MCF 10A (cell line): ENCODE data around the gene MTA3. TPM values are rescaled to one million over a fixed set of nuclear protein-coding genes. Genes with fewer than 3 reads are reported as not detected.

Source experiments
- BruUV-seq: library from RNA; stranded (reverse); fragments of 400-500 nt; replicated peaks from 2 replicates; lab custom pipeline; 2021; lab: Mats Ljungman, UMichigan
- CTCF ChIA-PET: fragments of 300-600 bp; sonication (Branson Sonifier 250); formaldehyde crosslinking; extraction: SDS; loops from one replicate; lab custom pipeline; 2021; ENCODE audit warnings: antibody characterized with exemption, inconsistent platforms; lab: Yijun Ruan, JAX
- POLR2A ChIA-PET: fragments of 300-600, 350-650 bp; sonication (Branson Sonifier 250); formaldehyde crosslinking; extraction: SDS; loops from one replicate; lab custom pipeline; 2020; ENCODE audit warnings: antibody characterized with exemption, inconsistent platforms; lab: Yijun Ruan, JAX
- DNase-seq: peaks from one replicate; pipeline ENCODE4 v3.0.0-alpha.2; 2018; ENCODE audit not compliant: unreplicated experiment
- H3K27ac Mint-ChIP-seq: one replicate; pipeline ENCODE4 v1.8.0; 2022; ENCODE audit warnings: mild to moderate bottlenecking, low read depth, mixed read lengths; ENCODE audit not compliant: unreplicated experiment
- H3K27me3 Mint-ChIP-seq: one replicate; pipeline ENCODE4 v1.8.0; 2022; ENCODE audit warnings: mixed read lengths; ENCODE audit not compliant: insufficient read depth, unreplicated experiment
- H3K36me3 Mint-ChIP-seq: one replicate; pipeline ENCODE4 v1.8.0; 2022; ENCODE audit warnings: mild to moderate bottlenecking, moderate library complexity, mixed read lengths; ENCODE audit not compliant: insufficient read depth, unreplicated experiment
- H3K4me1 Mint-ChIP-seq: one replicate; pipeline ENCODE4 v1.8.0; 2022; ENCODE audit warnings: mixed read lengths; ENCODE audit not compliant: insufficient read depth, unreplicated experiment
- H3K4me3 Mint-ChIP-seq: one replicate; pipeline ENCODE4 v1.8.0; 2022; ENCODE audit warnings: mild to moderate bottlenecking, moderate library complexity, mixed read lengths; ENCODE audit not compliant: unreplicated experiment
- H3K9me3 Mint-ChIP-seq: one replicate; pipeline ENCODE4 v1.8.0; 2022; ENCODE audit warnings: mixed read lengths; ENCODE audit not compliant: unreplicated experiment
- CTCF ChIP-seq: fragments of 200-600 bp; IDR thresholded peaks from one replicate; pipeline ENCODE4 v1.8.0; 2022; ENCODE audit warnings: antibody characterized with exemption, mild to moderate bottlenecking; ENCODE audit not compliant: unreplicated experiment
- intact Hi-C: fragments of 100-400 bp; cut with micrococcal nuclease; formaldehyde crosslinking; loops from 2 replicates; pipeline ENCODE4 v1.14.1; 2022
- total RNA-seq: library from RNA; stranded (reverse); gene quantifications from 2 replicates; pipeline ENCODE4 v1.2.3, GENCODE V29; 2022

Gene MTA3
- total RNA-seq, 1 experiment from 2014 or later, result 41.4 TPM

DNA sequence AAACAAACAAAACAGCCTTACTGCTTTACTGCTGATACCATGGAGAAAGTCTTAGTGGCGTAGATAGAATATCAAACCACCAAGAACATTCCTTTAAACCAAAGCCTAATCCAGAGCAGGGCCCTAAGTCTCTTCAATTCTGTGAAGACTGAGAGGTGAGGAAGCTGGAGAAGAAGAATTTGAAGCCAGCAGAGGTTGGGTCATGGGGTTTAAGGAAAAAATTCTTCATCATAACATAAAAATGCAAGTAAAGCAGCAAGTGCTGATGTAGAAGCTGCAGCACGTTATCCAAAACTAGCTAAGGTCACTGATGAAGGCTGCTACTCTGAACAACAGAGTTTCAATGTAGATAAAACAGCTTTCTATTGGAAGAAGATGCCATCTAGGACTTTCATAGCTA lies 77.1 kb downstream of the MTA3 start:
- intact Hi-C loops, result no loop called here
- Mint-ChIP-seq H3K4me1 (no peaks in the 10 kb centered on the region), H3K9me3 (no peaks in the 10 kb centered on the region), H3K27me3 (no peaks in the 10 kb centered on the region), H3K27ac (no peak overlapping the region), H3K36me3 (peaks cover 52% of the 10 kb centered on the region), H3K4me3 (no peak overlapping the region)
- TF ChIP-seq CTCF, result no peak
- CTCF ChIA-PET, result interaction anchor here (0.6 kb wide), 1 partner anchor 115 kb away, joined by 3 read pairs; no protein-coding TSS in a partner anchor
- DNase-seq, result no peak
- POLR2A ChIA-PET, result interaction anchor here (0.6 kb wide), 1 partner anchor 279 kb away, joined by 3 read pairs; no protein-coding TSS in a partner anchor
- no TSS peak for BruUV-seq

GRCh38 chr2:42648796-42649195 lies 80.4 kb downstream of the MTA3 start:
- peaks cover 47% of the 10 kb centered on the region for H3K36me3 Mint-ChIP-seq
- no peaks in the 10 kb centered on the region for H3K4me1 Mint-ChIP-seq
- ChIA-PET POLR2A (no interaction called here), CTCF (no interaction called here)
- DNase-seq, result no peak
- no peak for TF ChIP-seq CTCF
- BruUV-seq, result no TSS peak
- H3K9me3 Mint-ChIP-seq, result no peaks in the 10 kb centered on the region
- no peaks in the 10 kb centered on the region for H3K27me3 Mint-ChIP-seq
- H3K4me3 Mint-ChIP-seq, result no peak overlapping the region
- intact Hi-C loops, result no loop called here
- H3K27ac Mint-ChIP-seq, result no peak overlapping the region

DNA sequence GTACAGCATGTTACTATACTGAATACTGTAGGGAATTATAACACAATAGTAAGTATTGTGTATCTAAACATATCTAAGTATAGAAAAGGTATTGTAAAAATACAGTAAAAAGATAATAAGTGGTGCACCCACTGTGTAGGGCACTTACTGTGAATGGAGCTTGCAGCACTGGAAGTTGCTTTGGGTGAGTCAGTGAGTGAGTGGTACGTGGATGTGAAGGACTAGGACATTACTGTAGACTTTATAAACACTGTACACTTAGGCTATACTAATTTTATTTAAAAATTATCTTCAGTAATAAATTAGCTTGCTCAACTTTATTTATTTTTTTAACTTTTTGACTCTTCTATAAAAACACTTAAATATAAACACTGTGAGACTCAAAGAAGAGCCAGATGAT lies 82.6 kb downstream of the MTA3 start:
- BruUV-seq, result no TSS peak
- CTCF ChIA-PET, result interaction anchor here (0.6 to 3.0 kb wide), 3 partner anchors 13 to 122 kb away, joined by 4 to 11 read pairs (median 4); no protein-coding TSS in a partner anchor
- peaks cover 39% of the 10 kb centered on the region for H3K36me3 Mint-ChIP-seq
- H3K27me3 Mint-ChIP-seq, result no peaks in the 10 kb centered on the region
- H3K9me3 Mint-ChIP-seq, result no peaks in the 10 kb centered on the region
- H3K4me1 Mint-ChIP-seq, result no peaks in the 10 kb centered on the region
- intact Hi-C loops, result no loop called here
- TF ChIP-seq CTCF, result no peak
- H3K27ac Mint-ChIP-seq, result no peak overlapping the region
- DNase-seq, result no peak
- H3K4me3 Mint-ChIP-seq, result no peak overlapping the region
- POLR2A ChIA-PET, result no interaction called here

DNA sequence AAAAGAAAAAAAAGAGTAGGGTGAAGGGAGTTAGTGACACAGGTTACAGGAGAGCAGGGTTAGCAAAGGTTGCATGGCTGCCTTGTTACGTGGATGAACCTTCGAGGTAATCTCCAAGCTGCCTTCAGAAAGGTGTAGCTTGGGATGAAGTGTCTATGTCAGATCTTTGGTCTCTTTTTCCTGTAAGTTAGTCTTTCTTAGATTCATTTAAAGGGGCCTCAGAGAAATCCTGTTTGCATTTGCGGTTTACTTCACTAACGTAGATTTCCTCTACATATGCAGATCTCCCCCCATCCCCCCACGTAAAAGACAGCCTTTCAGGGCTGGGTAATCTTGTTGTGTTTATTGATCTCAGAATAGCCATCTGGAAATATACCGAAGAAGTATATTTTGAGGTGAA lies 83.7 kb downstream of the MTA3 start:
- no TSS peak for BruUV-seq
- intact Hi-C loops, result no loop called here
- H3K9me3 Mint-ChIP-seq, result no peaks in the 10 kb centered on the region
- no peaks in the 10 kb centered on the region for H3K4me1 Mint-ChIP-seq
- ChIA-PET POLR2A (no interaction called here), CTCF (interaction anchor here (1.3 to 3.0 kb wide), 2 partner anchors 12 to 16 kb away, joined by 4 to 11 read pairs; no protein-coding TSS in a partner anchor)
- H3K27ac Mint-ChIP-seq, result no peak overlapping the region
- H3K27me3 Mint-ChIP-seq, result no peaks in the 10 kb centered on the region
- H3K4me3 Mint-ChIP-seq, result no peak overlapping the region
- peaks cover 32% of the 10 kb centered on the region for H3K36me3 Mint-ChIP-seq
- no peak for TF ChIP-seq CTCF
- DNase-seq, result no peak
